ENCODE measurements around the gene CUL4B.
A peak's percentile ranks its signal among the peaks of the same experiment; 100 is the strongest.
"Not testable (repeated sequence)": the region's sequence is repeated elsewhere in the genome, so short reads cannot be mapped to it uniquely, and the experiment has no call there.

The CUL4B gene

GRCh38 chrX:120560842-120561633 lies at the start of gene CUL4B:
Gene CUL4B, minus strand, starts transcription at chrX:120560962. Its CDS starts 324 bp downstream, at chrX:120560638.
- DNase-seq (ENCODE audit: low spot score): peak; percentile 90

GRCh38 chrX:120604361-120604782 lies 43.6 kb upstream of the CUL4B start:
- DNase-seq (ENCODE audit: low spot score): peak; percentile 76

GRCh38 chrX:120603707-120604360 lies 43.1 kb upstream of the CUL4B start, which contains the start of gene MCTS1:
Gene MCTS1, plus strand, starts transcription at chrX:120604101. Its CDS starts 136 bp downstream, at chrX:120604237.
- peak; percentile 91 for DNase-seq (ENCODE audit: low spot score)

- DNase-seq (ENCODE audit: low spot score): no peak
Observed at GRCh38 chrX:120585702-120586101, 24.9 kb upstream of the CUL4B start.

- no peak for DNase-seq (ENCODE audit: low spot score)
Observed at GRCh38 chrX:120575379-120576114, 14.8 kb upstream of the CUL4B start.

- DNase-seq (ENCODE audit: low spot score): not testable (repeated sequence)
Observed at GRCh38 chrX:120573806-120574205, 13.0 kb upstream of the CUL4B start.

- DNase-seq (ENCODE audit: low spot score): no peak
Observed at GRCh38 chrX:120570011-120570600, 9.3 kb upstream of the CUL4B start.

GRCh38 chrX:120568609-120569008 lies 7.8 kb upstream of the CUL4B start:
- DNase-seq (ENCODE audit: low spot score): no peak

GRCh38 chrX:120568035-120568434 lies 7.3 kb upstream of the CUL4B start:
- no peak for DNase-seq (ENCODE audit: low spot score)

- no peak for DNase-seq (ENCODE audit: low spot score)
Observed at GRCh38 chrX:120566817-120567216, 6.1 kb upstream of the CUL4B start.

- DNase-seq (ENCODE audit: low spot score): no peak
Observed at GRCh38 chrX:120564925-120565324, 4.2 kb upstream of the CUL4B start.

- no peak for DNase-seq (ENCODE audit: low spot score)
Observed at GRCh38 chrX:120562569-120562926, 1.8 kb upstream of the CUL4B start.

- DNase-seq (ENCODE audit: low spot score): no peak
Observed at GRCh38 chrX:120561634-120562568, 1.1 kb upstream of the CUL4B start.

GRCh38 chrX:120560405-120560841 lies 339 bp downstream of the CUL4B start:
- peak; percentile 48 for DNase-seq (ENCODE audit: low spot score)

GRCh38 chrX:120559804-120560203 lies 958 bp downstream of the CUL4B start:
- DNase-seq (ENCODE audit: low spot score): peak; percentile 8

- no peak for DNase-seq (ENCODE audit: low spot score)
Observed at GRCh38 chrX:120556251-120556650, 4.5 kb downstream of the CUL4B start.

- DNase-seq (ENCODE audit: low spot score): peak; percentile 90
Observed at GRCh38 chrX:120549483-120550452, 11.0 kb downstream of the CUL4B start.

- DNase-seq (ENCODE audit: low spot score): no peak
Observed at GRCh38 chrX:120536061-120536460, 24.7 kb downstream of the CUL4B start.

- DNase-seq (ENCODE audit: low spot score): no peak
Observed at GRCh38 chrX:120534413-120535205, 26.2 kb downstream of the CUL4B start.
